Measurements from ENCODE around the gene CTNNBL1. TPM values are rescaled to one million over a fixed set of nuclear protein-coding genes. Genes with fewer than 3 reads are reported as not detected.
"Not testable (repeated sequence)": the region's sequence is repeated elsewhere in the genome, so short reads cannot be mapped to it uniquely, and the experiment has no call there.

CTNNBL1 gene
- total RNA-seq, 2 donors from 2014 or later, result 29.9 to 39.9 TPM

DNA sequence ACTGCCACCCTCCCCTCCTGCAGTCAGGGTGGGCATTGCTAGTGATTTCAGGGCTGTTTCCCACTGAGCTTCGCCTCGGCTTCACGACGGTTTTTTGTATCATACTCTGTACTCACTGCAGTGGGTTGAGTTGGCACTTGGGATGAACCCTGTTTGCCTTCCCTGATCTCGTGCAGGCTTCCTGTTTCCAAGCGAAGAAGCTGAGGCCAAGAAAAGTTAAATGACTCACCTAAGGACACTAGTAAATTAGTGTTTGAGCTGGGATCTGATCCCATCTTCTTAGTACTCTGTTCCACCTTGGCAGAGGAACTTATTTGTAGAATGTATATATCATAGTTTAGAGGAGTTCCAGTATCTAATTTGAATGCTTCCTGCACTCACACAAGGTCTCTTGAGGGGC, 158.8 kb downstream of the CTNNBL1 start:
- no peaks in the 10 kb centered on the region for H3K27me3 ChIP-seq
- TF ChIP-seq, protein P1, sequence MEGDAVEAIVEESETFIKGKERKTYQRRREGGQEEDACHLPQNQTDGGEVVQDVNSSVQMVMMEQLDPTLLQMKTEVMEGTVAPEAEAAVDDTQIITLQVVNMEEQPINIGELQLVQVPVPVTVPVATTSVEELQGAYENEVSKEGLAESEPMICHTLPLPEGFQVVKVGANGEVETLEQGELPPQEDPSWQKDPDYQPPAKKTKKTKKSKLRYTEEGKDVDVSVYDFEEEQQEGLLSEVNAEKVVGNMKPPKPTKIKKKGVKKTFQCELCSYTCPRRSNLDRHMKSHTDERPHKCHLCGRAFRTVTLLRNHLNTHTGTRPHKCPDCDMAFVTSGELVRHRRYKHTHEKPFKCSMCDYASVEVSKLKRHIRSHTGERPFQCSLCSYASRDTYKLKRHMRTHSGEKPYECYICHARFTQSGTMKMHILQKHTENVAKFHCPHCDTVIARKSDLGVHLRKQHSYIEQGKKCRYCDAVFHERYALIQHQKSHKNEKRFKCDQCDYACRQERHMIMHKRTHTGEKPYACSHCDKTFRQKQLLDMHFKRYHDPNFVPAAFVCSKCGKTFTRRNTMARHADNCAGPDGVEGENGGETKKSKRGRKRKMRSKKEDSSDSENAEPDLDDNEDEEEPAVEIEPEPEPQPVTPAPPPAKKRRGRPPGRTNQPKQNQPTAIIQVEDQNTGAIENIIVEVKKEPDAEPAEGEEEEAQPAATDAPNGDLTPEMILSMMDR (IDR thresholded peaks at IDR 0.05), result no peak
- H3K4me1 ChIP-seq, result peaks cover 0 to 4% of the 10 kb centered on the region in 2 donors
- H3K9me3 ChIP-seq, result no peaks in the 10 kb centered on the region
- DNase-seq (ENCODE audit: low spot score), result no peak
- H3K4me3 ChIP-seq, result no peak overlapping the region
- no peaks in the 10 kb centered on the region for H3K36me3 ChIP-seq
- no peak overlapping the region for H3K27ac ChIP-seq

DNA sequence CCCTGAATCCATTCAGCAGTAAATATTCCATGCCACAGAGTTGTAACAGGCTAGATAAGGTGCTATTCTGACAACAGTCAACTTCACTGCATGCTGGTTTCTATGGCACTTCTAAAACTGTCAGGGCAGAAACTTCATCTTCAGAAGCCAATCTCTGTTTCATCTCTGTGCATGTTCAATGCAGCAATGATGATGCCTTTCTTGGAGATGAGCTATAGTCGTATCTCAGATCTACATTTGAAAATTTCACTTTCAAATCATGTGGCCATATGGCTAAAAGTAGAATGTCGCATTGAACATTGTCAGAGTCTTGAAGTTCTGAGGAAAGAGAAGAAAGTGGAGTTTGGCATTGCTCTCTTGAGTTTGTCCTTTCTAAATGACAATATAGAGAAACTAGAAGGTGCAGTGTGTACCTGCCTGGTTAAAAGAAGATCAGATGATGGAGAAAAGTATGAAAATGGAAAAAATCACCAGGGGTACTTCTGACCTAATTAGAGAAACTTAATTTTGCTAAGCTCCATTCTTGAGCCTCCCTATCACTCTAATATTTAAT, 160.1 kb downstream of the CTNNBL1 start:
- TF ChIP-seq, protein P1 (IDR thresholded peaks at IDR 0.05), result no peak
- Histone ChIP-seq H3K36me3 (no peaks in the 10 kb centered on the region), H3K9me3 (no peaks in the 10 kb centered on the region), H3K4me1 (peaks cover 0 to 4% of the 10 kb centered on the region in 2 donors), H3K4me3 (no peak overlapping the region), H3K27me3 (no peaks in the 10 kb centered on the region), H3K27ac (no peak overlapping the region)
- DNase-seq (ENCODE audit: low spot score), result no peak

DNA sequence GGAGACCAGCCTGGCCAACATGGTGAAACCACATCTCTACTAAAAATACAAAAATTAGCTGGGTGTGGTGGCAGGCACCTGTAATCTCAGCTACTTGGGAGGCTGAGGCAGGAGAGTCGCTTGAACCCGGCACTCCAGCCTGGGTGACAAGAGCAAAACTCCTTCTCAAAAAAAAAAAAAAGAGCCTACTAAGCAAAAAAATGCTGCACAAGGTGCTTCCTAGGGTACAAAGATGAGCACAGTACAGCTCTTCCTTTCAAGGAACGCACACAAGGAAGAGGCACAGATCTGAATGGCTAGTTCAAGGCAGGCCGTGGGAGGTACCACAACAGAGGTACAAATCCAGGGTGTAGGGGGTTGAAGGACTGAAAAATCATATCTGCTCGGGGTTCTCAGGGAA, 162.2 kb downstream of the CTNNBL1 start:
- not testable (repeated sequence) for H3K4me1 ChIP-seq; H3K27me3 ChIP-seq; H3K27ac ChIP-seq; H3K4me3 ChIP-seq; H3K9me3 ChIP-seq; DNase-seq (ENCODE audit: low spot score)
- H3K36me3 ChIP-seq, result peaks cover 16% of the 10 kb centered on the region

DNA sequence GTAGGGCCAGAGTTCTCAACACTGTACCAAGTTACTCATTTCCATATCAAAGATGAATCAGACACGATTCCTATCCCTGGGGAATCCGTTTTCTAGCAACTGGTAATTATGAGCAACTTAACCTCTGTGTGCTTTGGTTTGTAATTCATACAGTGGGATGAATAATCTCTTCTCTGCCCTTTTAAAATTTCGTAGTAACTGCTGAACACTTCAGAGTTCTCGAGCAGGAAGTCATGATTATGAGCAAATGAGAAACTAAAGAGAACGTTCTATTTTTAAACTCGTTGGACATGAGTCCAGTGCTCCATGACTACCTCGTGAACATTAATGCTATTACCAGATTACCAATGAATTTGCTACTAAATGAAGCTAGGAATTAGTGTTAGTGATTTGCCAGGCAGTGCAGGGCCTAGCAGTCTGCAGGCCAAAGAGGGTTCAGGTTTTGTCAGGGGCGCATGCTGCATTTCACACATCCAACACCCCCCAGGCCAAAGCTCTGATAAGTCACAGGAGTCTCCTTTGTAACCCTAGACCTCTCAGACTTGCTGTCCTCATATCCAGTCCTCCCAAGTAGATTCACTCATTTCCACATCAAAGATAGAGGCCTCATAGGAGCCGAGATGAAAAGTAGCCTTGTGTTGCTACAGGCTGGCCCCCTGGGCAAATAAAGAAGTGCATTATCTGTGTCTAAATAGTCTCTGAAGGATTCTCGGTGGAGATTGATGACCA, 163.3 kb downstream of the CTNNBL1 start:
- Histone ChIP-seq H3K36me3 (peaks cover 20% of the 10 kb centered on the region), H3K27me3 (no peaks in the 10 kb centered on the region), H3K4me1 (peaks cover 0 to 4% of the 10 kb centered on the region in 2 donors), H3K4me3 (no peak overlapping the region), H3K27ac (peak overlapping the region; percentile 12 to 43), H3K9me3 (no peaks in the 10 kb centered on the region)
- no peak for DNase-seq (ENCODE audit: low spot score)
- TF ChIP-seq, protein P1 (IDR thresholded peaks at IDR 0.05), result no peak

DNA sequence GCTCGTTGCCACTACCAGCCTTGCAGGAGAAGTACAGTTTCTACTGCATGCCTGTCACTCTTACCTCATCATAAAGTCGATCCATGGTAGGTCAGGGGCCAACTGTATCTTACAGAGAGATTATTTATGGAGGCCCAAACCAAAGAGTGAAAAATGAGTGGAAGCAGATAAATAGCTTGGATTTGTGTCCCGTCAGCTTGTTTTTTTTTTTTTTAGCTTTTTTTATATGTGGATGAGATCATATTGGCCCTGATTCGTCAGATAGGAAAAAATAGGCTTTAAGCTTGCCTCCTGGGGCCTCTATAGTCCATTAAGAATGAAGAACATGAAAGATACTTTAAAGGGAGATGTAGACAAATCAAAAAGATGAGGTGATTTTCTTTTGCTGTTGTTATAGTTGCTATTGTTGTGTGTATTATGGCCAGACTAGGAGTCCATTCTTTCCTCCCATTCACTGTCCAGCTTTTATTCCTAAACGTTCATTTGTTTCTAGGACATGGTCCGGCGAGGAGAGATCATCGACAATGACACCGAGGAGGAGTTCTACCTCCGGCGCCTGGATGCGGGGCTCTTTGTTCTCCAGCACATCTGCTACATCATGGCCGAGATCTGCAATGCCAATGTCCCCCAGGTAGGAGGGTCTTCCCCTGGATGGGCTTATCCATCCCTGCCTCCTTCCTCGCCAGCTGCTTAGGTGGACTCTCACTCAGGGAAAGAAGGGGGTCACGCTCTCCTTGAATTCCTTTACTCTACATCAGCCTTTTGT, 165.8 kb downstream of the CTNNBL1 start:
- Histone ChIP-seq H3K9me3 (no peaks in the 10 kb centered on the region), H3K27me3 (no peaks in the 10 kb centered on the region), H3K4me3 (no peak overlapping the region), H3K27ac (no peak overlapping the region), H3K36me3 (peaks cover 20% of the 10 kb centered on the region), H3K4me1 (peaks cover 0 to 4% of the 10 kb centered on the region in 2 donors)
- TF ChIP-seq, protein P1 (IDR thresholded peaks at IDR 0.05), result no peak
- DNase-seq (ENCODE audit: low spot score), result no peak

DNA sequence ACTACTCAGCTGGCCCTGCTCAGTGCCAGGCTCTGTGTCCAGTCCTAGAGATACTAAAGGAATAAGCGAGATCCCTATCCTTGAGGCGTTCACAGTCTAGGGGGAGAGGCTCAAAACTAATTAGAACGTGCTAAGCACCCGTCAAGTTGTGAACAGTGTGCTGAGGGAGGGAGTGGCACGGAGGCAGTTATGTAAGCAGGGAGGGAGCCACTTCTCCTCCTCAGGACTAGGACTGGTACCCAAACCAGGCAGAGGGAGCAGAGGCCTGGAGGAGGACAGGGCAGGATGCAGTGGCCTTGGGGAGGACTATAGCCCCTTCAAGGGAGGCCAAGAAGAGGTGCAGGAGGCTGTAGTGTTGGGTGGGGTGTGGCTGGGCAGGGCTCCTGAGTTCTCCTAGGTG, 169.5 kb downstream of the CTNNBL1 start:
- Histone ChIP-seq H3K27me3 (no peaks in the 10 kb centered on the region), H3K27ac (no peak overlapping the region), H3K36me3 (peaks cover 31% of the 10 kb centered on the region), H3K4me3 (no peak overlapping the region), H3K4me1 (no peaks in the 10 kb centered on the region), H3K9me3 (no peaks in the 10 kb centered on the region)
- TF ChIP-seq, protein P1 (IDR thresholded peaks at IDR 0.05), result no peak
- DNase-seq (ENCODE audit: low spot score), result no peak

Measured in right atrium auricular region (tissue), 2 donors.